GM21526 (cell line): ENCODE data around the gene IL1A.

Source experiments
- ATAC-seq: cut with Tn5 transposase; IDR thresholded peaks from one replicate; pipeline ENCODE4 v1.9.1; 2021; ENCODE audit warnings: moderate library complexity; ENCODE audit not compliant: unreplicated experiment, low FRiP score

The IL1A gene

DNA sequence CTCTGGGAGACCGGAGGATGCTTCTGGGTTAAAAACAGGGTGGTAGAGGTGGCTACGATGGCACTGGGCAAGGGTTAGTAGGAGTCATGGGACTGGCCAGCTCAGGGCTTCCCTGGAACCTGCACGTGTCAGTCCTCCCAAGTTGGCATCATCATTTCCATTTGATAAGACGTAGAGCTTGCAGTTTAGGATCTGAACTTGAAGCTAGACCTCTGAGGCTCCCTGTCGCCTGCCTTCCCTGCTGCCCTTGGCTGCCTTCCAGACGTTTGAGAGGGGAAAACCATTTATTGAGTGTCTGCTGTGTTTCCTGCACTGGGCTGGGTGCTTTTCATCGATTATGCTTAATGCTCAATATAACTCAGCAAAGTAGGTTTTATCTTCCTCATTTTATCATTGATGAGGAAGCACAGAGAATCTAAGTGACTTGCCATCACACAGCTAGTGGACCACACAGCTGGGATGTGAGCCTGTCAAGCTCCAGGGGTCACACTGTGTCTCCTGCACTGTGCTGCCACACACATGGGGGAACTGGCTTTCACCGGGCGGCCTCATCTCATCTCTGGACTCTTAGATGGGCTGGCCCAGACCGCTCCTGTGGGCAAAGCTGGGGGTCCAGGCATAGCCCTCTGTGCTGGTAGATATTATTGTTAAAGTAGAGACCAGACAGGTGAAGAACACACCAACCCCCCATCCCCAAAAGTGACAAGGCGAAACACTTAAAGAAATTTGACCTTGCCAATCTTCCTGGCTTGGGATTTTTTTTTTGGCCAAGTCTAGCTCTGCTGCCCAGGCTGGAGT, 55.7 kb downstream of the IL1A start:
- no peak for ATAC-seq

GRCh38 chr2:112728029-112728362, 56.3 kb downstream of the IL1A start:
- no peak for ATAC-seq

DNA sequence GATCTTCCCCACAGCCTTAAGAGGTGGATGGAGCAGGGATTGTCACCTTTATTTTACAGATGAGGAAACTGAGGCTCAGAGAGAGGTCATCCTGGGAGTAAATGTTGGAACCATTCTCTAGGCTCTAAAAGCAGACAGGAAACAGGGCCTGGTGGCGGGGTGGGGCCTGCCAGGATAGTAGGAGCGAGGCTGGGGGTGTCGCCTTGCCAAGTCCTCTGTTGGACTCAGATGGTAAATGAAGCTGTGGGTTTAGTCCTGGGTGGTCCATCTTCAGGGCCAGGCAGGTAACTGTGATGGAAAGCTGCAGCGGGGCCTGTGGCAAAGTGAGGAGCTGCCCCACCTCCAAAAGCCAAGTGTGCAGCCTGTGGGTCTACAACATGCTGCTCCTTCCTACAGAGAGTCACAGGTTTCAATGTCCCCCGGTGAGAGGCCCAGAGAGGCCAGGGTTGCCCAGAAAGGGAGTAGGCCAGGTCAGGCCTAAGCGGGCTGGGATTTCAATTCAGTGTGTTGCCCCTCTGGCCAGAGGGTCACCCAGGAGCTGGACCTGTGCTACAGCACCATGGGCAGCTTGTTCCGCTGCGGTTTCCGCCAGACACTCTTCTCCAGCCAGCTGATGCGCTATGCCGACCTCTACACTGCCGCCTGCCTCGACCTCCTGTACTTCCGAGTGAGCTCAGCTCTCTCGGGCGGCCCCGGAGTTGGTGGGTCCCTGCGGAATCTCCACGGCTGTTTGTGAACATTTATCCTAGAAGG, 56.8 kb downstream of the IL1A start:
- ATAC-seq, result no peak

GRCh38 chr2:112726487-112727190, 57.7 kb downstream of the IL1A start:
- peak; percentile 70 for ATAC-seq

GRCh38 chr2:112725545-112726457, 58.5 kb downstream of the IL1A start:
- ATAC-seq, result no peak

GRCh38 chr2:112724591-112725525, 59.4 kb downstream of the IL1A start:
- no peak for ATAC-seq

DNA sequence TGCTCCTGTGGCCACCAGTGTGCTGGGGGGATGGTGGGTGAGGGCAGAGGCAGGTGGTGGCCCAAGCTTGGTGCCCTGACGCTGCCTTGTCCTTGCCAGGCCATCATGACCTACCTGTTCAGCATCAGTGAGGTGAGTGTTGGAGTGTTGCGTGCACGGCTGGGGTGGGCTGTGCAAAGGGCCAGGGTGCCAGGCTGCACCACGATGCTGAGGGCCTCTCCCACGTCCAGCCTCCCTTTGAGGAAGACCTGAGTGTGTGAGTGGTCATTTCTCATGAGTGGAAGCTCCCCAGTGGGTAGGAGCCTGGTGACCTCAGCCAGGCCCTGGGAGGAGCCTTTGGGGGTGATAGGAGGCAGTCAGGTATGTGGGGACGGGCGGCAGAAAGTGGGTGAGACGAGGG, 60.3 kb downstream of the IL1A start:
- ATAC-seq, result no peak
